Loucy (cell line): ENCODE data around the gene ST8SIA5.

ENCODE experiments used
- H2AFZ ChIP-seq: fragments of 200-600 bp; sonication (generic); 2 replicates; pipeline ENCODE4 v1.6.0; 2016; ENCODE audit warnings: antibody characterized with exemption, mild to moderate bottlenecking, low read length, moderate library complexity
- H3F3A ChIP-seq: fragments of 200-600 bp; 2 replicates; pipeline ENCODE4 v1.6.0; 2016; ENCODE audit warnings: antibody characterized with exemption, low read depth, mild to moderate bottlenecking
- H3K27me3 ChIP-seq: fragments of 200-600 bp; sonication (generic); 2 replicates; pipeline ENCODE4 v1.6.1; 2014; ENCODE audit warnings: low read length, mild to moderate bottlenecking; ENCODE audit not compliant: insufficient read depth, poor library complexity, severe bottlenecking
- H3K36me3 ChIP-seq: fragments of 200-600 bp; sonication (generic); 2 replicates; pipeline ENCODE4 v1.6.1; 2016; ENCODE audit warnings: low read length; ENCODE audit not compliant: insufficient read depth
- H3K4me1 ChIP-seq: fragments of 200-600 bp; sonication (generic); 2 replicates; pipeline ENCODE4 v1.5.1; 2014; ENCODE audit warnings: low read length, mild to moderate bottlenecking; ENCODE audit not compliant: insufficient read depth, poor library complexity, severe bottlenecking
- H3K4me2 ChIP-seq: fragments of 200-600 bp; sonication (generic); 2 replicates; pipeline ENCODE4 v1.6.0; 2014; ENCODE audit warnings: antibody characterized with exemption, low read length, low read depth, mild to moderate bottlenecking; ENCODE audit not compliant: poor library complexity, severe bottlenecking
- H3K4me3 ChIP-seq: fragments of 200-600 bp; sonication (generic); 2 replicates; pipeline ENCODE4 v1.5.1; 2014; ENCODE audit warnings: low read length, mild to moderate bottlenecking, mixed read lengths; ENCODE audit not compliant: poor library complexity, severe bottlenecking
- H3K79me2 ChIP-seq: fragments of 200-600 bp; sonication (generic); 2 replicates; pipeline ENCODE4 v1.6.1; 2014; ENCODE audit warnings: low read length; ENCODE audit not compliant: insufficient read depth
- H3K9ac ChIP-seq: fragments of 200-600 bp; sonication (generic); 2 replicates; pipeline ENCODE4 v1.6.0; 2014; ENCODE audit warnings: mild to moderate bottlenecking, low read depth, low read length, moderate library complexity; ENCODE audit not compliant: poor library complexity, severe bottlenecking
- H3K9me2 ChIP-seq: fragments of 200-600 bp; sonication (generic); replicated peaks from 2 replicates; pipeline ENCODE4 v1.6.1; 2016; ENCODE audit warnings: low read depth, low read length, mixed read lengths
- H3K9me3 ChIP-seq: fragments of 200-600 bp; sonication (generic); 2 replicates; pipeline ENCODE4 v1.6.1; 2014; ENCODE audit warnings: mild to moderate bottlenecking, antibody characterized with exemption, low read length, low read depth; ENCODE audit not compliant: insufficient read depth
- H4K20me1 ChIP-seq: fragments of 200-600 bp; sonication (generic); 2 replicates; pipeline ENCODE4 v1.6.0; 2014; ENCODE audit warnings: antibody characterized with exemption, low read length, mild to moderate bottlenecking; ENCODE audit not compliant: insufficient read depth, poor library complexity, severe bottlenecking
- CTCF ChIP-seq: fragments of 200-600 bp; sonication (generic); conservative IDR thresholded peaks from 2 replicates; pipeline ENCODE4 v1.5.1; 2014; ENCODE audit warnings: mild to moderate bottlenecking, antibody characterized with exemption, low read length
- EZH2phosphoT487 ChIP-seq: fragments of 200-600 bp; IDR thresholded peaks from 2 replicates; pipeline ENCODE4 v1.6.1; 2018; ENCODE audit warnings: antibody characterized with exemption, mild to moderate bottlenecking, moderate library complexity, borderline replicate concordance

ST8SIA5 gene

DNA sequence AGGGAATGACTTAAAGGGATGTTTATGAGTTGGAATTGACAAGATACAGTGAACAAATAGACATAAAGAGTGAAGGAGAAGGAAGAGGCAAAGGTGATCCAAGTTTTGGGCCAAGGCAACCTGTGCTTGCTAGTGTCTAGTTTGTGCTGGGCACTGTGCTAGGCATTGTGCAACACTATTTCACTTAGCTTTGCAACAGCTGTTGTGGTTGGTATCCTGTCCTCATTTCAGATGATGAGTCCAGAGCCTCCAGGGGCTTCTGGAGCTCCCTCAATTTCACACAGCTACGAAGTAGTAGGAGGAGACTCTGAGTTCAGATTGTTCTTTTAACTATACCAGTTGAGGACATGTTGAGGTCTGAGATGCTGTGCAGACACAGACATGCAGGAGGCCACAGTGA is 81.7 kb downstream of the ST8SIA5 start:
- Histone ChIP-seq H3K9ac (no peak overlapping the region), H3K4me3 (no peak overlapping the region), H3K9me2 (no peaks in the 10 kb centered on the region), H3K9me3 (no peaks in the 10 kb centered on the region), H4K20me1 (no peaks in the 10 kb centered on the region), H3K27me3 (no peaks in the 10 kb centered on the region), H3F3A (no peaks in the 10 kb centered on the region), H3K4me1 (no peaks in the 10 kb centered on the region), H3K4me2 (no peak overlapping the region), H3K79me2 (no peaks in the 10 kb centered on the region), H3K36me3 (no peaks in the 10 kb centered on the region), H2AFZ (no peak overlapping the region)
- TF ChIP-seq CTCF (no peak), EZH2phosphoT487 (no peak)

- Histone ChIP-seq H3K9me3 (no peaks in the 10 kb centered on the region), H3K27me3 (no peaks in the 10 kb centered on the region), H3K4me2 (no peak overlapping the region), H4K20me1 (no peaks in the 10 kb centered on the region), H3K4me1 (no peaks in the 10 kb centered on the region), H3K9me2 (no peaks in the 10 kb centered on the region), H3K36me3 (no peaks in the 10 kb centered on the region), H3K79me2 (no peaks in the 10 kb centered on the region), H3F3A (no peaks in the 10 kb centered on the region), H2AFZ (no peak overlapping the region), H3K4me3 (no peak overlapping the region), H3K9ac (no peak overlapping the region)
- TF ChIP-seq CTCF (no peak), EZH2phosphoT487 (no peak)
Measured at GRCh38 chr18:46672062-46672970, 84.5 kb downstream of the ST8SIA5 start.

DNA sequence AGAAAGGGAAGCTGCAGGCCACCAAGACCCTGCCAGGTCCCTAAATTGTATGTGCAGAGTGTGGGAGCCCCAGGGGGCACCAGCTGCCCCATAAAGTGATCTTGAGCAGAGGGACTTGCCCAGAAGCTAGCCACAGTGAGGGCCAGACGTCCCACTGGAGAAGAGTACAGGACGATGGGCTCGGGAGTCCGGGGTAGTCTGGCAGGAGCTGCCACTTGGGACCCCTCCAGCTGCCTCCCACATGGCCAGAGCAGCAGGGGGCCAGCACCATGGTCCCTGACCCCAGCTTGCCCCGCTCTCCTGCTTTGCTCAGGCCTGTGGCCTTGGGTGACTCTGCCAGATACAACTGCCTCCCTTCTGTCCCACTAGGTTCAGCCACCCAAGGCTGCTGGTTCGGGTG is 88.2 kb downstream of the ST8SIA5 start:
- Histone ChIP-seq H3K9me2 (no peaks in the 10 kb centered on the region), H3K36me3 (no peaks in the 10 kb centered on the region)
- TF ChIP-seq CTCF (no peak), EZH2phosphoT487 (no peak)

More for the DNA sequence above, 88.2 kb downstream of the ST8SIA5 start:
- H2AFZ ChIP-seq = no peak overlapping the region
- H3F3A ChIP-seq = no peaks in the 10 kb centered on the region
- no peaks in the 10 kb centered on the region for H3K27me3 ChIP-seq
- no peaks in the 10 kb centered on the region for H3K4me1 ChIP-seq
- H3K9me3 ChIP-seq = no peaks in the 10 kb centered on the region
- no peak overlapping the region for H3K4me3 ChIP-seq
- no peak overlapping the region for H3K4me2 ChIP-seq
- no peaks in the 10 kb centered on the region for H4K20me1 ChIP-seq
- no peaks in the 10 kb centered on the region for H3K79me2 ChIP-seq
- no peak overlapping the region for H3K9ac ChIP-seq
